Testis (tissue), 2 donors: ENCODE results near the gene ZNF625.

Experiments
- POLR2A ChIP-seq: fragments of 450-650 bp; IDR thresholded peaks from one replicate; pipeline ENCODE4 v1.6.1; 2017; ENCODE audit warnings: antibody characterized with exemption, mild to moderate bottlenecking, moderate library complexity
- TF ChIP-seq, protein P1 (sequence below), 3 experiments: fragments of 450-650 bp in 2 of 3; fragments of 200-600 bp in 1 of 3; sonication (generic) in 1 of 3; IDR thresholded peaks; one replicate each; pipeline ENCODE4 v1.5.1; 2016 to 2019; ENCODE audit warnings: antibody characterized with exemption in 3 of 3, mild to moderate bottlenecking in 2 of 3, moderate library complexity in 1 of 3

- TF ChIP-seq POLR2A, result no peak
- TF ChIP-seq, protein P1, sequence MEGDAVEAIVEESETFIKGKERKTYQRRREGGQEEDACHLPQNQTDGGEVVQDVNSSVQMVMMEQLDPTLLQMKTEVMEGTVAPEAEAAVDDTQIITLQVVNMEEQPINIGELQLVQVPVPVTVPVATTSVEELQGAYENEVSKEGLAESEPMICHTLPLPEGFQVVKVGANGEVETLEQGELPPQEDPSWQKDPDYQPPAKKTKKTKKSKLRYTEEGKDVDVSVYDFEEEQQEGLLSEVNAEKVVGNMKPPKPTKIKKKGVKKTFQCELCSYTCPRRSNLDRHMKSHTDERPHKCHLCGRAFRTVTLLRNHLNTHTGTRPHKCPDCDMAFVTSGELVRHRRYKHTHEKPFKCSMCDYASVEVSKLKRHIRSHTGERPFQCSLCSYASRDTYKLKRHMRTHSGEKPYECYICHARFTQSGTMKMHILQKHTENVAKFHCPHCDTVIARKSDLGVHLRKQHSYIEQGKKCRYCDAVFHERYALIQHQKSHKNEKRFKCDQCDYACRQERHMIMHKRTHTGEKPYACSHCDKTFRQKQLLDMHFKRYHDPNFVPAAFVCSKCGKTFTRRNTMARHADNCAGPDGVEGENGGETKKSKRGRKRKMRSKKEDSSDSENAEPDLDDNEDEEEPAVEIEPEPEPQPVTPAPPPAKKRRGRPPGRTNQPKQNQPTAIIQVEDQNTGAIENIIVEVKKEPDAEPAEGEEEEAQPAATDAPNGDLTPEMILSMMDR (IDR thresholded peaks at IDR 0.05), result no peak
Observed at GRCh38 chr19:12166626-12167025, 10.1 kb upstream of the ZNF625 start.
